Measurements from ENCODE around the gene MPST.

MPST gene

DNA sequence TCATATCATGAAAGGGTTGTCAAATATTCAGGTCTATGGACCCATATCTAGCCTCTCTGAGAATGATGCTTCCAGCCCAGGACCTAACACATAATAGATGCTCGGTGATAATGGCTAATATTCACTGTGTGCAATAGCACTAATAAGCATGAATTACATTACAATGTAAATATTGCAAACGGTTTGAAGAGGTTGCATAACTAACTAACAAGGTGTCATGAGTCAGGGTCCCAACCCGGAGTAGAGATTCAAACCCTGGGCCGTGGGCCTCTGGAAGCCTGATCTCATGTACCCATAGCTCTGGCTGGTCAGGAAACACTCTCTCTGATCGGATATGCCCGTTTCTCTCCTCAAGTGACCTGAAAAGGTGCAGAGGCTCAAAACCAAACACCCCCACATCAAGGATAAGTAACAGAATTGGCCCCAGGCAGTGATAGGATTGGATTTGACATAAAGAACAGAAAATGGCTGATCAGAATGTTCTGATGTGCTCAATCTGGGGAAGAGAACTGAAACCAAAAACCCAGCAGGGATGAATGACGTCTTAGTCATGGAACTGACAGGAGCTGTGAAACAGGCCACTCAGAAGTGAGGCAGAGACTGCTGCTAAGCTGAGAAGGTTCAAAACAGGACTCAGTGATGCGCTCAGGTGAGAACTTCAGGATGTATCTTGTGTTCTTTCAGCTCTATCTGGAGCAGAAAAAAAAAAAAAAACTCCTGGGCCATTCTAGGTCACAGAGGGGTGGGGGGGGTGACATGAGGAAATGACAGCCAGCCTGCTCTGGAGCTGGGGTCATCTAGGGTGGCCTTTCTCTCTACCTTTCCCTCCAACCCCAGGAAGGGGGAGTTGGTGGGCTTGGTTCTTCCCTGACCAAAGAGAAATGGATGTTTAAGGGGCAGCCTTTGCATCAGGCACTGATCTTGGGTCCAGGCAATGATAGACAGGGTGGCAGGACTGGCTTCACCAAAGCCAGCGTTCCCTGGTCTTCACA is 25.4 kb downstream of the MPST start:
- Mint-ChIP-seq H3K27me3 (no peaks in the 10 kb centered on the region), H3K36me3 (no peaks in the 10 kb centered on the region), H3K27ac (no peak overlapping the region), H3K4me3 (no peak overlapping the region), H3K9me3 (no peaks in the 10 kb centered on the region), H3K4me1 (peaks cover 6% of the 10 kb centered on the region)

DNA sequence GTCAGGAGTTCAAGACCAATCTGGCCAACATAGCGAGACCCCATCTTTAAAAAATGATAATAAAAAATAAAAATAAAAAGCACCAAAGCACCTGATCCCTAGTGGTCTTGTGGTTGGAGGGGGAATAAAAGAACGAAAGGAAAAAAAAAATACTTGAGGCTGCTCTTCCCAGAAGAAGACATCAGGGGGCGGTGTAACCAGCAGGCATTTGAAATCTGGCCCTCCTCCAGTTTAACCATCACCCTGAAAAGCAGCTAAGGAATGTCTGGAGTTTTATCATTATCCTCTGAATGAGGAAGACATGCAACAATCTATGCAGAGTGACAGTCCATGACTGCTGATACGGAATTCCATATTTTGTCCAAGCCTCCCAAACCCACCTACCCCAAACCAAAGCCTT is 26.4 kb downstream of the MPST start:
- no peak overlapping the region for H3K27ac Mint-ChIP-seq
- no peaks in the 10 kb centered on the region for H3K27me3 Mint-ChIP-seq
- no peaks in the 10 kb centered on the region for H3K36me3 Mint-ChIP-seq
- peaks cover 6% of the 10 kb centered on the region for H3K4me1 Mint-ChIP-seq
- H3K9me3 Mint-ChIP-seq = no peaks in the 10 kb centered on the region
- no peak overlapping the region for H3K4me3 Mint-ChIP-seq

DNA sequence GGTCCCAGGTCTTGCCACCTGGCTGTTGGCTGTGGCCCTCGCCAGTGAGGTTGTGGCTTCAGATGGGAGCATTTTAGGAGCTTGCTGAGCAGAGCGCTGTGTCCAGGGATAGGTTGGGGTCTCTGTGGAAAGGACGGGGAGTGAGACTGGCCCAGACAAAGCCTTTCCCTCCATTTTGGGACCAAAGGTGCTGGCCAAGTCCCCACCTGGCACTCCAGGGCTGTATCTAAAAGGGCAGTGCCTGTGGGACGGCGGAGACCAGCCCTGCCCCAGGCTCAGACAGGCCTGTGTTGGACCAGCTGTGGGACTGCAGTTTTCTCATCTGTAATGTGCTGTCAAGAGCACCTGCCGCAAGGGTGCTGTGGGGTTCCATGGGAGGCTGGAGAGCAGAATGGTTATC is 27.0 kb downstream of the MPST start:
- Mint-ChIP-seq H3K4me1 (peaks cover 6% of the 10 kb centered on the region), H3K9me3 (no peaks in the 10 kb centered on the region), H3K27me3 (no peaks in the 10 kb centered on the region), H3K4me3 (no peak overlapping the region), H3K27ac (no peak overlapping the region), H3K36me3 (no peaks in the 10 kb centered on the region)

DNA sequence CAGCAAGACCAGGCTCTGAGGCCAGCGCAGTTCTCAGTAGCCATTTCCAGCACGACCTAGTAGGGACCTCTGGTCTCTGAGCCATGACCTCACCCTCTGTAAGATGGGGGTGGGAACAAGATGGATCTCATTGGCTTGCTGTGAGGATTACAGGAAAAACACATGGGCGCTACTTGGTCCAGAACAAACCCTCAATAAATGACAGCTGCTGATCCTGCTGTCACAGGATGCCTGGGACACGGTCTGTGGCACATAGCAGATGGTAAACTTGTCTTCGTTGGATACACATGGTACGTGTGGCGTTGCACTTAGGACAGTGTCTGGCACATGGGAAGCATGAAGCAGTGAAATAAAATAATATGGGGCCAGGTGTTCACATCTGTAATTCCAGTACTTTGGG is 27.5 kb downstream of the MPST start:
- Mint-ChIP-seq H3K27ac (no peak overlapping the region), H3K9me3 (no peaks in the 10 kb centered on the region), H3K4me1 (peaks cover 6% of the 10 kb centered on the region), H3K27me3 (no peaks in the 10 kb centered on the region), H3K36me3 (no peaks in the 10 kb centered on the region), H3K4me3 (no peak overlapping the region)

DNA sequence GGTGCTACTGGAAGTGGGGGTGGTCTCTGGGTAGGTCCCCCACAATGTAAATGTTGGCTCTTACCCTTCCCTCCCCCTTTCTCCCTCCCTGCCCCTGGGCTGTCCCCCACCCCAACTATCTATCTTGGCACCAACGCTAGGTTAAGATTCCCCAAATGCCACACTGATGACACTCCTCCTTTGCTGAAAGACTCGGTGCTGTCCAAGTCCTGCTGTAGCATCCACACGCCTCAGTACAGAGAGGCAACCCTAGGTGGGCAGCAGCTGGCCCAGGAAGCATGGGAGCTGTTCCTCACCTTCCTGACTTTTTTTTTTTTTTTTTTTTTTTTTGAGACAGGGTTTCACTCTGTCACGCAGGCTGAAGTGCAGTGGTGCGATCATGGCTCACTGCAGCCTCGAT is 28.6 kb downstream of the MPST start:
- no peaks in the 10 kb centered on the region for H3K36me3 Mint-ChIP-seq
- no peaks in the 10 kb centered on the region for H3K9me3 Mint-ChIP-seq
- H3K27me3 Mint-ChIP-seq = no peaks in the 10 kb centered on the region
- H3K4me3 Mint-ChIP-seq = no peak overlapping the region
- no peak overlapping the region for H3K27ac Mint-ChIP-seq
- H3K4me1 Mint-ChIP-seq = peaks cover 14% of the 10 kb centered on the region

DNA sequence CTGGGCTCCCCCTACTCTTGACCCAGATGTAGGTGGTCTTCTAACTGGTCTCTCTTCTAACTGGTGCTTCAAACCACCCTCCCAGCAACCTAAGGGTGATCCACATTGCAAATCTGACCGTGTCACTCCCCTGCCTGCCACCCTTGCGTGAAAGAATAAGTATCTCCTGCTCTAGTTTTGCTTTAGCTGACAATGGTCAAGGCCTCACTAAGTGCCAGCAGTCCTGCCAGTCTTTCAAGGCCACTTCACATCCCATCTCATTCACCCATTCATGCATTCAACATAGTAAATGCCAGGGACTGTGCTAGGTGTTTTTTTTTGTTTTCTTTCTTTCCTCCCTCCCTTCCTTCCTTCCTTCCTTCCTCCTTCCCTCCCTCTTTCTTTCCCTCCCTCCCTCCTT is 29.7 kb downstream of the MPST start:
- Mint-ChIP-seq H3K27ac (no peak overlapping the region), H3K9me3 (no peaks in the 10 kb centered on the region), H3K4me1 (peaks cover 18% of the 10 kb centered on the region), H3K36me3 (no peaks in the 10 kb centered on the region), H3K27me3 (no peaks in the 10 kb centered on the region), H3K4me3 (no peak overlapping the region)

DNA sequence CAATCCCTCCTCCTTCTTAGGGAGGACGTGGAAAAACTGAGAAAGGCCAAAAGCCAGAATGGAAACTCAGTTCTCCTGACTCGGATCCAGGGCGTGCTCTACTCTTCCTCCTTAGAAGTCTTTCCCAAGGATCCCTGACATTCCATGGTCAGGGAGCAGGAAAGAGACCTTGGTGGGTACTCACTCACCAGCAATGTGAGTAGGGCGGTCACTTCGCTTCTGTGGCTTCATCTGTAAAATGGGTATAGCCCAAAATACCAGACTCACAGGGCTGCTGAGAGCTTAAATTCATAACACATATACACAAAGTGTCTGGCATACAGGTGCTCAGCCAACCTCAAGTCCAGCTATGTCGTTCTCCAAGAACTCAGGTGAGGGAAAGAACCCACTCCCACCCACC is 31.4 kb downstream of the MPST start:
- Mint-ChIP-seq H3K36me3 (no peaks in the 10 kb centered on the region), H3K4me1 (peaks cover 12% of the 10 kb centered on the region), H3K27me3 (no peaks in the 10 kb centered on the region), H3K4me3 (peak overlapping the region; percentile 73), H3K9me3 (no peaks in the 10 kb centered on the region), H3K27ac (no peak overlapping the region)

DNA sequence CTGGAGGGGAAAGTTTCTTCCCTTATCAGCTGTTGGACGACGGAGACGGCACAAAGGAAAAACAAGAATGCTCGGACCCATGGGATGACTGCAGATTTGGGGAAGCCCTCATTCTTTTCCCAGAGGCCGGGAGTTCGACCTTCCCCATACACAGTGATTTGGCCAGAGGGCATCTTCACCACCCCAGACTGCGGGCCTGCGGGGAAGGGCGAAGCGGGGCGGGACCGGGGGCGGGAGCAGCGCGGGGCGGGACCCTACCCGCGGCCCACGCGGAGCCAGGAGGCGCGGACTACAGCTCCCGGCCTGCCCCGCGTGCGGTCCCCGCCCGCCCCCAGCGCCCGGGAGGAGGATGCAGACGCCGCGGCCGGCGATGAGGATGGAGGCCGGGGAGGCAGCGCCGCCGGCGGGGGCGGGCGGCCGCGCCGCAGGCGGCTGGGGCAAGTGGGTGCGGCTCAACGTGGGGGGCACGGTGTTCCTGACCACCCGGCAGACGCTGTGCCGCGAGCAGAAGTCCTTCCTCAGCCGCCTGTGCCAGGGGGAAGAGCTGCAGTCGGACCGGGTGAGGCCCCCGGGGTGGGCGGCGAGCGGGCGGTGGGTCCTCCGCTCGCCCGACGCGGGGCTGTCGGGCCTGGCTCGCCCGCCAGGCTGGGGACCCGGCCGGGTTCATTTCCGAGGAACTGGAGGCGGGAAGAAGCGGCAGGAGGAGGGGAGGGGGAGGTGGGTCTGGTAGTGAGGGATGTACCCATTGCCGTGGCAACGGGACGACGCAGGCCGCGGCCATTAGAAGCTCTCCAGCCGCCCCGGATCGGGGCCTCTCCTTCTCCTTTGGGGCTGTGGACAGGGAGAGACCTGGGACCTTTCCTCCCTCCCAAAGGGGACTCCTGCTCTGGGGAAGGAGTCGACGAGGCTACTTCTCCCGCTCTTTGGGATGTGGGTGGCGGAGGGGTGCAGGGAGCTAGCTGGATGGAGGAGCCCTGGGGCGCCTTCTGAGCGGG is 32.1 kb downstream of the MPST start, which contains the start of gene KCTD17:
Gene KCTD17 (plus strand): TSS at position 352 of the 995 bp plus-strand sequence. CDS start 19 bp downstream, at position 371.
- Mint-ChIP-seq H3K27ac (no peak within 1 kb of the TSS), H3K9me3 (no peaks in the 10 kb centered on the region), H3K27me3 (no peaks in the 10 kb centered on the region), H3K4me1 (peaks cover 12% of the 10 kb centered on the region), H3K4me3 (peak within 1 kb of the TSS; percentile 85), H3K36me3 (no peaks in the 10 kb centered on the region)

DNA sequence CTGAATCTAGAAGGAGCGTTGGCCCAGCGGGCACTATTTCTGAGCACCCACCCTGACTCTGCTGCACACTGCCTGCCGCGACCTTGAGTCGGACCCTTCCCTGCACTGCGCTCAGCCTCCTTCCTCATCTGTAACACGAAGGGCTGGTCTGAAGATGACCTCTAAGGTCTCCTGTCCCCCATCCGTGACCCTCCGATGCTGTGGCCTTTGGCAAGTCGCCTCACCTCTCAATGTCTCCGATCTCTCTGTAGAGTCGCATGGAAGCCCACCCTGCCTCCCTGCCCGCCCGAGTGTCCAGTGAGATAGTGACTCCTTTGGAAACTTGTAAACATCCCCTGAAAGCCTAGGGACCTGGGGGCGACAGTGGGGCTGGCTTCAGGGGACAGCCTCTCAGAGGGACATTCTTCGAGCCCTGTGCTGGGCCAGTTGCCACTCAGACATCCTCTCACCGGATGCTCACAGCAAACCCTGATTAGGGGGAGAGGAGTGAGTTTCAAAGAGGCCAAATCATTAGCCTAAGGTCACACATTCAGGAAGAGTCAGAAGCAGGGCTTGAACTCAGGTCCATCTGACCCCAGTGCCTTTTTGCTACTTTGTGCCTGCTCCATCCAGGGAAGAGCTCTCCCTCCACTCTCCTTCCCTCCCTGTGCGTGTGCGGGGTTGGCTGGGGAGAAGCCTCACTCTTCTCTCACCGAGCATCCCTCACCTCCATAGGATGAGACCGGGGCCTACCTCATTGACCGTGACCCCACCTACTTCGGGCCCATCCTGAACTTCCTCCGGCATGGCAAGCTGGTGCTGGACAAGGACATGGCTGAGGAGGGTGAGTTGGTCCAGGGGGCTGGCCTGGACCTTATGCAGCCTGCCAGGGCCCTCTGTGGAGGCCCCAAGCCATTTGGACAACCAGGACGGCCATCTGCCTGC is 33.1 kb downstream of the MPST start:
- peaks cover 12% of the 10 kb centered on the region for H3K4me1 Mint-ChIP-seq
- no peak overlapping the region for H3K27ac Mint-ChIP-seq
- no peaks in the 10 kb centered on the region for H3K9me3 Mint-ChIP-seq
- H3K36me3 Mint-ChIP-seq = peaks cover under 1% of the 10 kb centered on the region
- peak overlapping the region; percentile 85 for H3K4me3 Mint-ChIP-seq
- H3K27me3 Mint-ChIP-seq = no peaks in the 10 kb centered on the region

DNA sequence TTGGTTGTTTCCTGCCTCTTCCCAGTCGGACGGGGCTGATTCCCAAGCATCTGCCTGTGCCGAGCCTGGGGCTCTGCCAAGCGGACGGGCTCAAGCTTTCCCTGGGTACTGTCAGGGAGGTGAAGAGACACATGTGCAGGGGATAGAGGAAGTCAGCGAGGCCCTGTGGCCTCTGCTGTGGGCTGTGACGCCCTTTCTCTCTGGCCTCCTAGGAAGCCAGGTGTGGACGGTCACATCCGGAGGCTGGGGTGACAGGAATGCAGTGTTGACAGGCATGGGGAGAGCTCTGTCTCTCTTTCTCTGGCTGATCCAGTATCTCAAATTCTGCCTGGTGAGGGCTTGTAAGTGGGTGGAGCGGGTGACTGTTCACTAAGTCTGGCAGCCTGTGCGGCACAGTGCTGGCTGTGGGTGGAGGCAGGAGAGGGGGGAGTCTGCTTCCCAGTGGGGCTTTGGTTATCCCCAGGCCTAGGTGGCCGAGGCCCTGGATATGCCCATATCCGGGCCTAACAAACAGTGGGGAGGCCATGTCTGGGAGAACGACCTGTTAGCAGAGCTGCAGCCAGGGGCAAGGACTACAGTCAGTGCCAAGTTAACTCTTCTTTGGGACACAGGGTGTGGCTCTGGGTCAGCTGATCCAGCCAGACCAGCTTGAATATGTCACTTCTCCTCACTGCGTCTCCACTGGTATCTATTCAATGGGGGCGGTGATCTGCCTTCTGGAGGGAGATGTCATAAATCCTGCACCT is 33.9 kb downstream of the MPST start:
- Mint-ChIP-seq H3K4me1 (peaks cover 12% of the 10 kb centered on the region), H3K27me3 (no peaks in the 10 kb centered on the region), H3K9me3 (no peaks in the 10 kb centered on the region), H3K36me3 (peaks cover 4% of the 10 kb centered on the region), H3K27ac (no peak overlapping the region), H3K4me3 (peak overlapping the region; percentile 85)

DNA sequence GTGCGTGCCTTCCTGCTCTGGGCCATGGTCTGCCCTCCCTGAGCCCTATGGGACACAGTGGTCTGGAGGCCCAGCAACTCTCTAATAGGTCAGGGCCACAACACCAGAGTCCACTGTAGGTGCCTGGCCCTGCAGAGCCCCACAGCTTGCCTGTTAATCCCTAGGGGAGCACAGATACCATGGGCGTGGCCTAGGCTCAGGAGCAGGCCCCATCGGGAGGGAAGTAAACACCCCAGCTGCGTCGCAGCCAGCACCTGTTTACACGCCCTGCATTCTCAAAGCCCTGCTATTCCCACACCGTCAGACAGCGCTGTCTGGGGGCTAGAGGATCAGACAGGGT is 34.5 kb downstream of the MPST start:
- Mint-ChIP-seq H3K9me3 (no peaks in the 10 kb centered on the region), H3K36me3 (peaks cover 4% of the 10 kb centered on the region), H3K27me3 (no peaks in the 10 kb centered on the region), H3K4me1 (peaks cover 12% of the 10 kb centered on the region), H3K27ac (no peak overlapping the region), H3K4me3 (no peak overlapping the region)

DNA sequence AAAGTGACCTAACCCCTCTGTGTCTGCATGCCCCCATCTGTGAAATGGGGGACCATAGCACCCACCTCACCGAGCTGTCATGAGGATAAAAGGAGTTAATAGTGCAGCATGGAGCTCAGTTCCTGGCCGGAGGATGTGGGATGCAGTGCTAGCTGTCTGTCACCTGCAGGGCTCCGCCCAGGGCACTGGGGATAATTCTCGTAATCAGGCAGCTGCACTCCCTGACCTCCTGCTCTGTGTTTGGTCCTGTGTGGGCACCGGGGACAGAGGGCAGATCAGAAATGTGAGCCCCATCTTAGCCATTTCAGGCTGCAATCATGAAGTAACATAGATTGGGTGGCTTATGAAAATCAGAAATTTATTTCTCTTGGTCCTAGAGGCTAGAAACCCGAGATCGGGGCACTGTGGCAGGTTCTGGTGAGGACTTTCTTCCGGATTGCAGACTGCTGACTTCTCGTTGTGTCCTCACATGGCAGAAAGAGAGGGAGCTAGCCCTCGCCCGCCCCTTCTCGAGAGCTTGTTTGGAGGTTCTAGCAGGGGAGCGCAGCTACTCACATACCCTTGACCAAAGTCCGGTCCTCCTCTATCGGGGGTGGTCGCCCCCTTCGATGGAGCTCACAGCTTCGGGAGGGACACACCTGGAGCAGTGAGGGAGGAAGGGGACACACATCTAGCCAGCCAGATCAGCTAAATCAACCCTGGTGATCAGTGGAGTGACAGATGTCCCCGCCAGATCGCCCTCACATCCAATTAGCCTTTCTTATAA is 35.2 kb downstream of the MPST start:
- H3K9me3 Mint-ChIP-seq = no peaks in the 10 kb centered on the region
- H3K4me1 Mint-ChIP-seq = peaks cover 12% of the 10 kb centered on the region
- H3K27me3 Mint-ChIP-seq = no peaks in the 10 kb centered on the region

DNA sequence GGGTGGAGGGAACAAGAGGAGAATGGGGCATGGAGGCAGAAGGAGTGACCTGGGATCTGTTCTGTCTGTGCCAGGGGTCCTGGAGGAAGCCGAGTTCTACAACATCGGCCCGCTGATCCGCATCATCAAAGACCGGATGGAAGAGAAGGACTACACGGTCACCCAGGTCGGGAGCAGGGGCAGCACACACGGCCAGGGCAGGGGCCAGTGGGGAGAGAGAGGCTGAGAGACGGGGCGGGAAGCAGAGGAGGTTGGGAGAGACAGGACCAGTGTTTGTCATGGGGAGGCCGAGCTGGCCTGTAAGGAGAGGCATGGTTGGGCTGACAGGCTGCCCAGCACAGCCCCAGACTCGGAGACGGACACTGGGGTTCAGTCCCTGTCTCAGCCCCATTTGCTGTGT is 36.7 kb downstream of the MPST start:
- Mint-ChIP-seq H3K27me3 (no peaks in the 10 kb centered on the region), H3K4me1 (peaks cover 12% of the 10 kb centered on the region), H3K36me3 (peaks cover 5% of the 10 kb centered on the region), H3K4me3 (no peak overlapping the region), H3K27ac (no peak overlapping the region), H3K9me3 (no peaks in the 10 kb centered on the region)

More for the DNA sequence above, 35.2 kb downstream of the MPST start:
- Mint-ChIP-seq H3K4me3 (no peak overlapping the region), H3K27ac (no peak overlapping the region), H3K36me3 (peaks cover 4% of the 10 kb centered on the region)

DNA sequence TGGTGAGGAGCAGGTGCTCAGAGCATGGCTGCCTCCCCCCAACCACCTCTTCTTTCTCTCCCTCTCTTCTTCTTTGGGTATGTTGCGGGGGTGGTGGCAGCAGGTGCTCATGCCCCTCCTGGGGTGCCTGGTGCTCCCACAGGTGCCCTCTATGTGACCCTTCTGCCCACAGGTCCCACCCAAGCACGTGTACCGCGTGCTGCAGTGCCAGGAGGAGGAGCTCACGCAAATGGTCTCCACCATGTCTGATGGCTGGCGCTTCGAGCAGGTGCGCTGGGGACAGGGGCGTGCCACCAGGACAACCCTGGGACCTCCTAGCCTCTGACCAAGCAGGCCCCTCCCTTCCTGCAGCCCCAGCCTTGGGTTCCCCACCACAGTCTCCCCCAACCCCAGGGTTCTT is 37.7 kb downstream of the MPST start:
- no peaks in the 10 kb centered on the region for H3K9me3 Mint-ChIP-seq
- H3K36me3 Mint-ChIP-seq = peaks cover 5% of the 10 kb centered on the region
- H3K27me3 Mint-ChIP-seq = no peaks in the 10 kb centered on the region

More for the DNA sequence above, 37.7 kb downstream of the MPST start:
- Mint-ChIP-seq H3K4me1 (peaks cover 11% of the 10 kb centered on the region), H3K27ac (no peak overlapping the region), H3K4me3 (no peak overlapping the region)

All from activated naive CD4-positive, alpha-beta T cell treated with anti-CD3 and anti-CD28 coated beads, Interleukin-2, amount 50 U/mL, for 24 hours (primary cell).